SH-SY5Y (cell line): Measurements from ENCODE around the gene KCNB1.

Experiments
- GATA2 ChIP-seq: IDR thresholded peaks from 2 replicates; pipeline ENCODE4 v1.6.1; 2011; ENCODE audit warnings: mild to moderate bottlenecking, low read depth, low read length
- GATA3 ChIP-seq: IDR thresholded peaks from 2 replicates; pipeline ENCODE4 v1.6.1; 2011; ENCODE audit warnings: low read depth, mild to moderate bottlenecking, low read length, moderate library complexity

DNA sequence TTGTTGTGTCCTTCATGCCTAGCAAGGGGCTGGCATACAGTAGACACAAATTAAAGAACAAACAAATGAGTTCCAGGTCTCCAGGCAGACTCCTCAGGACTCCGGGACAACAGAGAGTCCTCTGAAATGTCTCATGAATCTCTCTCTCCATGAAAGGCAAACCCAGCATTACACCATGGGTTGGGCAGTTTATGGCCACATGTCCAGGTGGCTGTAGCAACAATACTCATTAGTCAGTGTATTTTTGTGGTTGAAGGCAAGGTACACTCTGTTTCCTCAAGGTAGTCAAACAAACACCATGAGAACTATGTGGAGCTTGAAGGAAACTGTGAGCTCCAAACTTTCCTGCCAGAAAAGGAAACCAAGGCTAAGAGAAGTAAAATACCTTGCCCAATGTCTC, 62.2 kb downstream of the KCNB1 start:
- no peak for TF ChIP-seq GATA2
- TF ChIP-seq GATA3: no peak
